HepG2 (cell line): Measurements from ENCODE around the gene PPP1R27. TPM values are rescaled to one million over a fixed set of nuclear protein-coding genes. Genes with fewer than 3 reads are reported as not detected.

Experiments used
- ATAC-seq: fragments of 200-7000 bp; cut with Tn5 transposase; 3 replicates; pipeline ENCODE4 v1.9.1; 2020; ENCODE audit warnings: mild to moderate bottlenecking, moderate library complexity
- BruUV-seq: library from RNA; stranded (reverse); fragments of 400-500 nt; replicated peaks from 2 replicates; lab custom pipeline; 2021; lab: Mats Ljungman, UMichigan
- CTCF ChIA-PET: fragments of 300-600 bp; formaldehyde crosslinking; extraction: SDS; loops from one replicate; lab custom pipeline; 2021; ENCODE audit warnings: low total read pairs, inconsistent platforms, low intra/inter-chr PET ratio; lab: Yijun Ruan, JAX
- POLR2A ChIA-PET: fragments of 350-600 bp; sonication (Branson Sonifier 250); formaldehyde crosslinking; loops from one replicate; lab custom pipeline; 2020; ENCODE audit warnings: antibody characterized with exemption, inconsistent platforms; lab: Yijun Ruan, JAX
- DNase-seq: peaks from one replicate; pipeline ENCODE4 v3.0.0-alpha.2; 2015; ENCODE audit warnings: low spot score
- FAIRE-seq: peaks from 3 replicates; lab custom pipeline; 2011; peaks lifted over from hg19 to GRCh38; lab: Jason Lieb, UNC
- H2AFZ ChIP-seq: one replicate; pipeline ENCODE4 v1.6.1; 2011; ENCODE audit warnings: low read length, inconsistent platforms
- H3K27ac ChIP-seq: fragments of 300-600 bp; 3 replicates; pipeline ENCODE4 v1.8.0; 2011; ENCODE audit warnings: mixed run types, mild to moderate bottlenecking, mixed read lengths, low read length, inconsistent platforms; ENCODE audit not compliant: insufficient read depth; ENCODE audit errors: extremely low read length
- H3K27me3 ChIP-seq, 2 experiments: fragments of 200-600 bp in 1 of 2; 2 replicates in 1 of 2; 3 replicates in 1 of 2; pipeline versions ENCODE4 v1.6.0 to v1.8.0; 2011; ENCODE audit warnings: low read length in 2 of 2, mild to moderate bottlenecking in 2 of 2, moderate library complexity in 2 of 2, inconsistent platforms in 1 of 2; ENCODE audit not compliant: insufficient read depth in 2 of 2, control insufficient read depth in 1 of 2
- H3K36me3 ChIP-seq, 2 experiments: fragments of 200-600 bp in 1 of 2; replicated peaks in 1 of 2; 2 replicates in 1 of 2; 3 replicates in 1 of 2; pipeline versions ENCODE4 v1.5.1 to v1.8.0; 2011; ENCODE audit warnings: low read length in 2 of 2, inconsistent platforms in 1 of 2; ENCODE audit not compliant: insufficient read depth in 2 of 2, control insufficient read depth in 1 of 2
- H3K4me1 ChIP-seq: 2 replicates; pipeline ENCODE4 v1.5.1; 2012; ENCODE audit warnings: low read length, inconsistent platforms; ENCODE audit not compliant: insufficient read depth
- H3K4me2 ChIP-seq: 2 replicates; pipeline ENCODE4 v1.6.0; 2011; ENCODE audit warnings: low read depth, low read length, inconsistent platforms
- H3K4me3 ChIP-seq, 3 experiments: fragments of 200-600 bp in 1 of 3; sonication (generic), shearing (Covaris generic) in 1 of 3; replicated peaks in 1 of 3; 2 replicates each; pipeline ENCODE4 v1.5.1; 2011 to 2016; ENCODE audit warnings: low read length in 3 of 3, inconsistent platforms in 2 of 3, low read depth in 2 of 3, mild to moderate bottlenecking in 2 of 3, control low read depth in 1 of 3, mixed read lengths in 1 of 3; ENCODE audit not compliant: insufficient read depth in 1 of 3
- H3K79me2 ChIP-seq: one replicate; pipeline ENCODE4 v1.6.1; 2011; ENCODE audit warnings: low read length, inconsistent platforms; ENCODE audit not compliant: insufficient read depth
- H3K9ac ChIP-seq: 2 replicates; pipeline ENCODE4 v1.6.0; 2011; ENCODE audit warnings: mild to moderate bottlenecking, low read depth, low read length, inconsistent platforms; ENCODE audit not compliant: insufficient read depth
- H3K9me3 ChIP-seq: 2 replicates; pipeline ENCODE4 v1.5.1; 2012; ENCODE audit warnings: mild to moderate bottlenecking, low read length
- H4K20me1 ChIP-seq: 2 replicates; pipeline ENCODE4 v1.6.0; 2011; ENCODE audit warnings: inconsistent platforms, mild to moderate bottlenecking, low read length, moderate library complexity; ENCODE audit not compliant: insufficient read depth
- BRCA1 ChIP-seq: sonication (generic); formaldehyde crosslinking; IDR thresholded peaks from 2 replicates; pipeline ENCODE4 v1.4.0; 2020; ENCODE audit warnings: missing genetic modification reagents
- ELF4 ChIP-seq: sonication (generic); formaldehyde crosslinking; IDR thresholded peaks from 2 replicates; pipeline ENCODE4 v1.5.0; 2020; ENCODE audit warnings: missing genetic modification reagents, mild to moderate bottlenecking, moderate library complexity, borderline replicate concordance
- HOXA3 ChIP-seq: sonication (generic); formaldehyde crosslinking; IDR thresholded peaks from 2 replicates; pipeline ENCODE4 v1.5.0; 2020; ENCODE audit warnings: missing genetic modification reagents
- MAZ ChIP-seq, 2 experiments: sonication (generic) in 1 of 2; formaldehyde crosslinking in 1 of 2; IDR thresholded peaks; 2 replicates each; pipeline versions ENCODE4 v1.5.0 to v1.6.1; 2012 to 2020; ENCODE audit warnings: low read depth in 2 of 2, mild to moderate bottlenecking in 2 of 2, borderline replicate concordance in 1 of 2, improper control_type of control experiment in 1 of 2, low read length in 1 of 2, missing genetic modification reagents in 1 of 2, moderate library complexity in 1 of 2
- NFIB ChIP-seq: sonication (generic); formaldehyde crosslinking; IDR thresholded peaks from 2 replicates; pipeline ENCODE4 v1.9.0; 2021; ENCODE audit warnings: missing genetic modification reagents, mild to moderate bottlenecking, borderline replicate concordance
- POLR2A ChIP-seq, 2 experiments: IDR thresholded peaks; 2 replicates each; pipeline ENCODE4 v1.6.1; 2011; ENCODE audit warnings: low read depth in 2 of 2, low read length in 2 of 2, mild to moderate bottlenecking in 1 of 2, moderate library complexity in 1 of 2; ENCODE audit not compliant: insufficient read depth in 1 of 2
- TAF1 ChIP-seq: sonication (generic); formaldehyde crosslinking; IDR thresholded peaks from 2 replicates; pipeline ENCODE4 v1.4.0; 2020; ENCODE audit warnings: missing genetic modification reagents
- ZBTB7B ChIP-seq: sonication (generic); formaldehyde crosslinking; IDR thresholded peaks from 2 replicates; pipeline ENCODE4 v1.4.0; 2020; ENCODE audit warnings: missing genetic modification reagents
- ZEB1 ChIP-seq: IDR thresholded peaks from 2 replicates; pipeline ENCODE4 v1.6.1; 2012; ENCODE audit warnings: mild to moderate bottlenecking, low read depth, inconsistent platforms; ENCODE audit not compliant: insufficient replicate concordance
- ZNF652 ChIP-seq: IDR thresholded peaks from 2 replicates; pipeline ENCODE4 v1.6.1; 2016; ENCODE audit warnings: low read depth, borderline replicate concordance
- WGBS: methylation state at CpG from one replicate; pipeline ENCODE4 v1.1.6; 2017; ENCODE audit warnings: low lambda C conversion rate; 5-methylcytosine and 5-hydroxymethylcytosine counted together
- in situ Hi-C: cut with HindIII; loops from 2 replicates; pipeline ENCODE4 v1.10.0; 2017; ENCODE audit warnings: low pct_unique_long_range_greater_than_20kb; ENCODE audit not compliant: extremely low pct_ligation_motif_present
- intact Hi-C: fragments of 100-400 bp; cut with micrococcal nuclease; formaldehyde crosslinking; loops from one replicate; pipeline ENCODE4 v1.10.0; 2022; ENCODE audit not compliant: unreplicated experiment
- polyA plus RNA-seq, 8 experiments: library from polyadenylated mRNA; depleted of rRNA in 3 of 8; stranded (reverse) in 7 of 8; unstranded in 1 of 8; fragments of >200 nt; fragmentation: Illumina TruSeq in 4 of 8; extraction: Trizol in 4 of 8; gene quantifications; 2 replicates each; pipeline versions ENCODE4 v1.2.1 to v1.2.3, GENCODE V29; 2011 to 2016; ENCODE audit warnings: low read depth in 4 of 8, missing spikeins in 1 of 8, mixed read lengths in 1 of 8; ENCODE audit not compliant: insufficient read depth in 1 of 8
- total RNA-seq, 5 experiments: library from RNA; depleted of rRNA; stranded (reverse); fragments of >200 nt; fragmentation: Illumina TruSeq; extraction: Trizol; gene quantifications; 2 replicates each; pipeline ENCODE4 v1.2.3, GENCODE V29; 2016; ENCODE audit warnings: low read depth in 1 of 5
- TF ChIP-seq, protein P1 (sequence below): sonication (generic); formaldehyde crosslinking; IDR thresholded peaks from 2 replicates; pipeline ENCODE4 v1.4.0; 2020; ENCODE audit warnings: missing genetic modification reagents
- TF ChIP-seq, protein P2 (sequence below): sonication (generic); formaldehyde crosslinking; IDR thresholded peaks from 2 replicates; pipeline ENCODE4 v1.8.0; 2022; ENCODE audit warnings: low read depth, missing genetic modification reagents
- TF ChIP-seq, protein P3 (sequence below): sonication (generic); formaldehyde crosslinking; IDR thresholded peaks from 2 replicates; pipeline ENCODE4 v1.5.0; 2020; ENCODE audit warnings: mild to moderate bottlenecking, missing genetic modification reagents
- TF ChIP-seq, protein P4 (sequence below): sonication (generic); formaldehyde crosslinking; IDR thresholded peaks from 2 replicates; pipeline ENCODE4 v1.4.0; 2020; ENCODE audit warnings: missing genetic modification reagents

The PPP1R27 gene
- total and polyA plus RNA-seq, 2 of the 13 experiments (the other 11 are each of a cell fraction or from before 2014, with no cell fraction given) = 0.17 to 1.00 TPM

DNA sequence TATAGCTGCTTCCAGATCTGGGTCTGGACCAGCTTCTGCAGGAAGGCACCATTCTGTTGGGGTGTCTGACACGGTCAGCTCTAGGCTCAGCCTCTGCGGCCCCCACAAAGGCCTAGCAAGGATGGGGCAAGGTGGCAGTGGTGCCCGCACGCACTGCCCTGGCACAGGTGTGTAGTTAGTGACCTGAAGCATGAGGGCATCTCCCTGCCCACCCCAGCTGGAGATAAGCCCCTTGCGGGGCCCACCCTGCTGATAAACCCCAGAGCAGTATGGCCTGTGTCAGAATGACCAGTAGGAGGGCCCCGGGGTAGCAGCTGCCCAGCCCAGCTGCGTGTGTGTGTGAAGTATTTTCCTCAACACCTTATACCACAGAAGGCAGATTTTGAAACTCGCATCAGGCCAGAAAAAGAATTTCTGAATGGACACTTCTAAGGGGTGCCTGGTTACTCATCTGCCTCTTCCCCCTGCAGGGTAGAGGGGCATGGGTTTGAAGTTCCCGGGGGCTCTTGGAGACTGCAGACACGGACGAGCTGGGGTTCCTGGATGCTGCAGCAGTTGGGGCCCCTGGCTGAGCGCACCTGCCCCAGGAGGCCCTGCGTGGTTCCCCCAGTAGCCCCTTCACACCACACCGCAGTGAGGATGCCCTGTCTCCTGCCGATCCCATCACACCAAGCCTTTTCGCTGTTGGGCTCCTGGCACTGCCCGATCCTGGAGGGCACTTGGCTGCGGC lies 31.8 kb upstream of the PPP1R27 start:
- WGBS = 90% methylated on average over 10 of the region's 18 CpGs
- H3K4me3 ChIP-seq = no peak overlapping the region
- ATAC-seq (peak; percentile 0; the same call in 1 of the 3 replicates), DNase-seq (no peak), FAIRE-seq (no peak)
- peaks cover 88% of the 10 kb centered on the region for H3K4me1 ChIP-seq
- H4K20me1 ChIP-seq = peaks cover 53% of the 10 kb centered on the region; the same call in 1 of the 2 replicates
- intact Hi-C loops (loop anchor here (5.0 kb wide), 1 partner anchor 156 kb away; the partner anchor contains the start of genes CENPX and LRRC45), in situ Hi-C loops (no loop called here)
- peaks cover 18 to 39% of the 10 kb centered on the region in 2 experiments for H3K36me3 ChIP-seq
- ChIA-PET POLR2A (interaction anchor here (0.5 to 3.8 kb wide), 20 partner anchors 8 to 240 kb away, joined by 3 to 15 read pairs (median 4); partner anchors contain the start of genes ALYREF, ANAPC11, CENPX and LRRC45), CTCF (no interaction called here)
- H3K9ac ChIP-seq = no peak overlapping the region; the same call in 1 of the 2 replicates
- peak overlapping the region; percentile 61 for H3K27ac ChIP-seq
- BruUV-seq = no TSS peak
- no peak overlapping the region for H2AFZ ChIP-seq
- no peaks in the 10 kb centered on the region for H3K9me3 ChIP-seq
- no peaks in the 10 kb centered on the region for H3K27me3 ChIP-seq
- H3K4me2 ChIP-seq = no peak overlapping the region; the same call in 1 of the 2 replicates
- peaks cover 45% of the 10 kb centered on the region for H3K79me2 ChIP-seq
- 0 out of 2 replicates have a peak, but pooled peaks have one; percentile 44 for TF ChIP-seq ELF4
- TF ChIP-seq, protein P1, sequence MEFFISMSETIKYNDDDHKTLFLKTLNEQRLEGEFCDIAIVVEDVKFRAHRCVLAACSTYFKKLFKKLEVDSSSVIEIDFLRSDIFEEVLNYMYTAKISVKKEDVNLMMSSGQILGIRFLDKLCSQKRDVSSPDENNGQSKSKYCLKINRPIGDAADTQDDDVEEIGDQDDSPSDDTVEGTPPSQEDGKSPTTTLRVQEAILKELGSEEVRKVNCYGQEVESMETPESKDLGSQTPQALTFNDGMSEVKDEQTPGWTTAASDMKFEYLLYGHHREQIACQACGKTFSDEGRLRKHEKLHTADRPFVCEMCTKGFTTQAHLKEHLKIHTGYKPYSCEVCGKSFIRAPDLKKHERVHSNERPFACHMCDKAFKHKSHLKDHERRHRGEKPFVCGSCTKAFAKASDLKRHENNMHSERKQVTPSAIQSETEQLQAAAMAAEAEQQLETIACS (CRISPR knock-in tag) = peak; percentile 27; the same call in 1 of the 2 replicates
- TF ChIP-seq, protein P2, sequence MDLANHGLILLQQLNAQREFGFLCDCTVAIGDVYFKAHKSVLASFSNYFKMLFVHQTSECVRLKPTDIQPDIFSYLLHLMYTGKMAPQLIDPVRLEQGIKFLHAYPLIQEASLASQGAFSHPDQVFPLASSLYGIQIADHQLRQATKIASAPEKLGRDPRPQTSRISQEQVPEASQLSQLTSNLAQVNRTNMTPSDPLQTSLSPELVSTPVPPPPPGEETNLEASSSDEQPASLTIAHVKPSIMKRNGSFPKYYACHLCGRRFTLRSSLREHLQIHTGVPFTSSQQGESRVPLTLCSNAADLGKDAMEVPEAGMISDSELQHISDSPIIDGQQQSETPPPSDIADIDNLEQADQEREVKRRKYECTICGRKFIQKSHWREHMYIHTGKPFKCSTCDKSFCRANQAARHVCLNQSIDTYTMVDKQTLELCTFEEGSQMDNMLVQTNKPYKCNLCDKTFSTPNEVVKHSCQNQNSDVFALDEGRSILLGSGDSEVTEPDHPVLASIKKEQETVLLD (CRISPR knock-in tag) = 0 out of 2 replicates have a peak, but pooled peaks have one; percentile 44
- no peak for TF ChIP-seq MAZ (IDR thresholded peaks at IDR 0.05; ENCODE audit: borderline replicate concordance, low read depth, low read length)
- peak; percentile 48; the same call in 1 of the 2 replicates for TF ChIP-seq MAZ (CRISPR knock-in tag; IDR thresholded peaks at IDR 0.05; ENCODE audit: low read depth)
- TF ChIP-seq, protein P3, sequence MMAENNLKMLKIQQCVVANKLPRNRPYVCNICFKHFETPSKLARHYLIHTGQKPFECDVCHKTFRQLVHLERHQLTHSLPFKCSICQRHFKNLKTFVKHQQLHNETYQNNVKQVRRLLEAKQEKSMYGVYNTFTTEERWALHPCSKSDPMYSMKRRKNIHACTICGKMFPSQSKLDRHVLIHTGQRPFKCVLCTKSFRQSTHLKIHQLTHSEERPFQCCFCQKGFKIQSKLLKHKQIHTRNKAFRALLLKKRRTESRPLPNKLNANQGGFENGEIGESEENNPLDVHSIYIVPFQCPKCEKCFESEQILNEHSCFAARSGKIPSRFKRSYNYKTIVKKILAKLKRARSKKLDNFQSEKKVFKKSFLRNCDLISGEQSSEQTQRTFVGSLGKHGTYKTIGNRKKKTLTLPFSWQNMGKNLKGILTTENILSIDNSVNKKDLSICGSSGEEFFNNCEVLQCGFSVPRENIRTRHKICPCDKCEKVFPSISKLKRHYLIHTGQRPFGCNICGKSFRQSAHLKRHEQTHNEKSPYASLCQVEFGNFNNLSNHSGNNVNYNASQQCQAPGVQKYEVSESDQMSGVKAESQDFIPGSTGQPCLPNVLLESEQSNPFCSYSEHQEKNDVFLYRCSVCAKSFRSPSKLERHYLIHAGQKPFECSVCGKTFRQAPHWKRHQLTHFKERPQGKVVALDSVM (CRISPR knock-in tag) = no peak
- TF ChIP-seq BRCA1 (CRISPR knock-in tag) = peak; percentile 30; the same call in 1 of the 2 replicates
- TF ChIP-seq TAF1 (CRISPR knock-in tag) = peak; percentile 50; the same call in 1 of the 2 replicates
- 0 out of 2 replicates have a peak, but pooled peaks have one; percentile 23 for TF ChIP-seq HOXA3
- TF ChIP-seq ZEB1 = peak; percentile 12
- TF ChIP-seq NFIB (CRISPR knock-in tag) = 0 out of 2 replicates have a peak, but pooled peaks have one; percentile 3
- TF ChIP-seq, protein P4, sequence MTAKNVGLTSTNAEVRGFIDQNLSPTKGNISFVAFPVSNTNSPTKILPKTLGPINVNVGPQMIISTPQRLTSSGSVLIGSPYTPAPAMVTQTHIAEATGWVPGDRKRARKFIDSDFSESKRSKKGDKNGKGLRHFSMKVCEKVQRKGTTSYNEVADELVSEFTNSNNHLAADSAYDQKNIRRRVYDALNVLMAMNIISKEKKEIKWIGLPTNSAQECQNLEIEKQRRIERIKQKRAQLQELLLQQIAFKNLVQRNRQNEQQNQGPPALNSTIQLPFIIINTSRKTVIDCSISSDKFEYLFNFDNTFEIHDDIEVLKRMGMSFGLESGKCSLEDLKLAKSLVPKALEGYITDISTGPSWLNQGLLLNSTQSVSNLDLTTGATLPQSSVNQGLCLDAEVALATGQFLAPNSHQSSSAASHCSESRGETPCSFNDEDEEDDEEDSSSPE (CRISPR knock-in tag) = no peak
- peak in 1 of 2 experiments; percentile 41; a peak in 2 of 4 replicates for TF ChIP-seq POLR2A (IDR thresholded peaks at IDR 0.05; ENCODE audit: insufficient read depth in 1 of 2, low read depth in 2 of 2, low read length in 2 of 2)
- 0 out of 2 replicates have a peak, but pooled peaks have one; percentile 3 for TF ChIP-seq ZBTB7B (CRISPR knock-in tag)
- TF ChIP-seq ZNF652 (CRISPR knock-in tag) = 0 out of 2 replicates have a peak, but pooled peaks have one; percentile 6
